Loucy (cell line): ENCODE results near the gene IL12B.
"Not testable (repeated sequence)": the region's sequence is repeated elsewhere in the genome, so short reads cannot be mapped to it uniquely, and the experiment has no call there.

Experiments used
- H2AFZ ChIP-seq: fragments of 200-600 bp; sonication (generic); 2 replicates; pipeline ENCODE4 v1.6.0; 2016; ENCODE audit warnings: antibody characterized with exemption, mild to moderate bottlenecking, low read length, moderate library complexity
- H3F3A ChIP-seq: fragments of 200-600 bp; 2 replicates; pipeline ENCODE4 v1.6.0; 2016; ENCODE audit warnings: antibody characterized with exemption, low read depth, mild to moderate bottlenecking
- H3K27me3 ChIP-seq: fragments of 200-600 bp; sonication (generic); 2 replicates; pipeline ENCODE4 v1.6.1; 2014; ENCODE audit warnings: low read length, mild to moderate bottlenecking; ENCODE audit not compliant: insufficient read depth, poor library complexity, severe bottlenecking
- H3K36me3 ChIP-seq: fragments of 200-600 bp; sonication (generic); 2 replicates; pipeline ENCODE4 v1.6.1; 2016; ENCODE audit warnings: low read length; ENCODE audit not compliant: insufficient read depth
- H3K4me1 ChIP-seq: fragments of 200-600 bp; sonication (generic); 2 replicates; pipeline ENCODE4 v1.5.1; 2014; ENCODE audit warnings: low read length, mild to moderate bottlenecking; ENCODE audit not compliant: insufficient read depth, poor library complexity, severe bottlenecking
- H3K4me2 ChIP-seq: fragments of 200-600 bp; sonication (generic); 2 replicates; pipeline ENCODE4 v1.6.0; 2014; ENCODE audit warnings: antibody characterized with exemption, low read length, low read depth, mild to moderate bottlenecking; ENCODE audit not compliant: poor library complexity, severe bottlenecking
- H3K4me3 ChIP-seq: fragments of 200-600 bp; sonication (generic); 2 replicates; pipeline ENCODE4 v1.5.1; 2014; ENCODE audit warnings: low read length, mild to moderate bottlenecking, mixed read lengths; ENCODE audit not compliant: poor library complexity, severe bottlenecking
- H3K79me2 ChIP-seq: fragments of 200-600 bp; sonication (generic); 2 replicates; pipeline ENCODE4 v1.6.1; 2014; ENCODE audit warnings: low read length; ENCODE audit not compliant: insufficient read depth
- H3K9ac ChIP-seq: fragments of 200-600 bp; sonication (generic); 2 replicates; pipeline ENCODE4 v1.6.0; 2014; ENCODE audit warnings: mild to moderate bottlenecking, low read depth, low read length, moderate library complexity; ENCODE audit not compliant: poor library complexity, severe bottlenecking
- H3K9me2 ChIP-seq: fragments of 200-600 bp; sonication (generic); replicated peaks from 2 replicates; pipeline ENCODE4 v1.6.1; 2016; ENCODE audit warnings: low read depth, low read length, mixed read lengths
- H3K9me3 ChIP-seq: fragments of 200-600 bp; sonication (generic); 2 replicates; pipeline ENCODE4 v1.6.1; 2014; ENCODE audit warnings: mild to moderate bottlenecking, antibody characterized with exemption, low read length, low read depth; ENCODE audit not compliant: insufficient read depth
- H4K20me1 ChIP-seq: fragments of 200-600 bp; sonication (generic); 2 replicates; pipeline ENCODE4 v1.6.0; 2014; ENCODE audit warnings: antibody characterized with exemption, low read length, mild to moderate bottlenecking; ENCODE audit not compliant: insufficient read depth, poor library complexity, severe bottlenecking
- CTCF ChIP-seq: fragments of 200-600 bp; sonication (generic); conservative IDR thresholded peaks from 2 replicates; pipeline ENCODE4 v1.5.1; 2014; ENCODE audit warnings: mild to moderate bottlenecking, antibody characterized with exemption, low read length
- EZH2phosphoT487 ChIP-seq: fragments of 200-600 bp; IDR thresholded peaks from 2 replicates; pipeline ENCODE4 v1.6.1; 2018; ENCODE audit warnings: antibody characterized with exemption, mild to moderate bottlenecking, moderate library complexity, borderline replicate concordance

The IL12B gene

GRCh38 chr5:159303286-159303685 is 27.0 kb downstream of the IL12B start:
- Histone ChIP-seq H3K9me2 (no peaks in the 10 kb centered on the region), H3K9ac (no peak overlapping the region), H2AFZ (no peak overlapping the region), H3F3A (no peaks in the 10 kb centered on the region), H3K9me3 (no peaks in the 10 kb centered on the region), H3K27me3 (peaks cover 4% of the 10 kb centered on the region), H3K4me1 (no peaks in the 10 kb centered on the region), H4K20me1 (no peaks in the 10 kb centered on the region), H3K4me3 (no peak overlapping the region), H3K4me2 (no peak overlapping the region), H3K79me2 (no peaks in the 10 kb centered on the region), H3K36me3 (no peaks in the 10 kb centered on the region)
- no peak for TF ChIP-seq EZH2phosphoT487
- TF ChIP-seq CTCF: no peak

- not testable (repeated sequence) for H4K20me1 ChIP-seq, H3K79me2 ChIP-seq, H3K4me1 ChIP-seq, H3K4me2 ChIP-seq, H3K9me2 ChIP-seq, H3F3A ChIP-seq, H3K9me3 ChIP-seq, H3K36me3 ChIP-seq, H2AFZ ChIP-seq, H3K27me3 ChIP-seq, H3K4me3 ChIP-seq, H3K9ac ChIP-seq
Observed at GRCh38 chr5:159301929-159302860, 28.1 kb downstream of the IL12B start.

- no peaks in the 10 kb centered on the region for H3F3A ChIP-seq
- H3K9ac ChIP-seq: no peak overlapping the region
- no peak overlapping the region for H3K4me2 ChIP-seq
- H3K27me3 ChIP-seq: no peaks in the 10 kb centered on the region
- no peaks in the 10 kb centered on the region for H3K4me1 ChIP-seq
- H3K9me3 ChIP-seq: no peaks in the 10 kb centered on the region
- no peak for TF ChIP-seq EZH2phosphoT487
- no peak for TF ChIP-seq CTCF
- H2AFZ ChIP-seq: no peak overlapping the region
- H3K79me2 ChIP-seq: no peaks in the 10 kb centered on the region
- H3K9me2 ChIP-seq: no peaks in the 10 kb centered on the region
- H4K20me1 ChIP-seq: no peaks in the 10 kb centered on the region
- no peak overlapping the region for H3K4me3 ChIP-seq
- no peaks in the 10 kb centered on the region for H3K36me3 ChIP-seq
Observed at GRCh38 chr5:159301466-159301865, 28.8 kb downstream of the IL12B start.

- not testable (repeated sequence) for H2AFZ ChIP-seq, H4K20me1 ChIP-seq, H3K36me3 ChIP-seq, H3K27me3 ChIP-seq, H3K9ac ChIP-seq, H3K4me2 ChIP-seq, H3K9me3 ChIP-seq, H3K4me3 ChIP-seq, H3K79me2 ChIP-seq, H3F3A ChIP-seq, H3K4me1 ChIP-seq, H3K9me2 ChIP-seq
Observed at GRCh38 chr5:159297300-159297699, 33.0 kb downstream of the IL12B start.
